HL-60/S4 treated with phorbol 12-myristate 13-acetate at 8.2 ng/mL for 4 days and 3 days (cell line): ENCODE data around the gene KATNAL2.

Source experiments
- in situ Hi-C: fragments of 300-500 bp; cut with MboI; formaldehyde crosslinking; loops from 2 replicates; pipeline ENCODE4 v1.15.0; 2022; ENCODE audit warnings: low sequenced_read_pairs

KATNAL2 gene

GRCh38 chr18:47109720-47110119 is 192.3 kb downstream of the KATNAL2 start:
- in situ Hi-C loops, result no loop called here

GRCh38 chr18:47110492-47111274 is 193.3 kb downstream of the KATNAL2 start:
- in situ Hi-C loops, result no loop called here

GRCh38 chr18:47113796-47114540 is 196.6 kb downstream of the KATNAL2 start:
- in situ Hi-C loops, result no loop called here

GRCh38 chr18:47115205-47115604 is 197.8 kb downstream of the KATNAL2 start:
- in situ Hi-C loops, result no loop called here

- in situ Hi-C loops, result no loop called here
These were observed 201.6 kb downstream of the KATNAL2 start for GRCh38 chr18:47118981-47119380.

- in situ Hi-C loops, result no loop called here
These were observed 203.0 kb downstream of the KATNAL2 start for GRCh38 chr18:47120428-47120827.

GRCh38 chr18:47121146-47121545 is 203.7 kb downstream of the KATNAL2 start:
- in situ Hi-C loops, result no loop called here

- in situ Hi-C loops, result no loop called here
These were observed 223.9 kb downstream of the KATNAL2 start for GRCh38 chr18:47141289-47141688.

- in situ Hi-C loops, result no loop called here
These were observed 225.8 kb downstream of the KATNAL2 start for GRCh38 chr18:47143153-47143552.

GRCh38 chr18:47143899-47144485 is 226.6 kb downstream of the KATNAL2 start:
- in situ Hi-C loops, result no loop called here

- in situ Hi-C loops, result no loop called here
These were observed 228.8 kb downstream of the KATNAL2 start for GRCh38 chr18:47146206-47146605.

- in situ Hi-C loops, result no loop called here
These were observed 232.1 kb downstream of the KATNAL2 start for GRCh38 chr18:47149457-47150028.

- in situ Hi-C loops, result no loop called here
These were observed 232.8 kb downstream of the KATNAL2 start, which contains the start of gene HDHD2 for GRCh38 chr18:47150029-47150823. TSS of gene HDHD2 (minus strand) at chr18:47150500. CDS start at chr18:47136439, 14,061 bp downstream.

- in situ Hi-C loops, result no loop called here
These were observed 233.5 kb downstream of the KATNAL2 start for GRCh38 chr18:47150824-47151366.

GRCh38 chr18:47151439-47151838 is 234.0 kb downstream of the KATNAL2 start:
- in situ Hi-C loops, result no loop called here
